Activated CD4-positive, alpha-beta T cell treated with anti-CD3 and anti-CD28 coated beads, Interleukin-2, amount 50 U/mL, for 1 hour (primary cell): Measurements from ENCODE around the gene PRRG1.
"Not testable (repeated sequence)": the region's sequence is repeated elsewhere in the genome, so short reads cannot be mapped to it uniquely, and the experiment has no call there.

ENCODE experiments used
- DNase-seq: peaks from one replicate; pipeline ENCODE4 v3.0.0-alpha.2; 2020

PRRG1 gene

DNA sequence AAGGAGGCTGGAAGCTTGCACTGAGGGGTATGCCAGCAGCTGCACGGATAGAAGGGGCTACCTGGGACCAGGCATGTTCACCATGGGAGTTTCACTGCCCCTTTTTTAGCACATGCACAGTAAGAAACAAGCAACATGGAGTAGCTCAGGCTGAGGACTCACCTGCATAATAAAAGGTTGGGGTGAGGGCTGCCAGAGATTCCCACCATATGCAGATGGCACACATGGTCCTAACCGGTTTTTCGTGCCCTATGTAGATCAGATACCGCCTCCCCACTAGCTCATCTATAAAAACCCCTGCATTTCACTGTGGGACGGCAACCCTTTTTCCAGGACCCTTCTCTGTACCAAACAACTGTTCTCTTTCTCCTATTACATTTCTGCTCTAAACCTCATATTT lies 125.3 kb downstream of the PRRG1 start:
- DNase-seq, result no peak

GRCh38 chrX:37476571-37477170 lies 127.5 kb downstream of the PRRG1 start:
- DNase-seq, result no peak

DNA sequence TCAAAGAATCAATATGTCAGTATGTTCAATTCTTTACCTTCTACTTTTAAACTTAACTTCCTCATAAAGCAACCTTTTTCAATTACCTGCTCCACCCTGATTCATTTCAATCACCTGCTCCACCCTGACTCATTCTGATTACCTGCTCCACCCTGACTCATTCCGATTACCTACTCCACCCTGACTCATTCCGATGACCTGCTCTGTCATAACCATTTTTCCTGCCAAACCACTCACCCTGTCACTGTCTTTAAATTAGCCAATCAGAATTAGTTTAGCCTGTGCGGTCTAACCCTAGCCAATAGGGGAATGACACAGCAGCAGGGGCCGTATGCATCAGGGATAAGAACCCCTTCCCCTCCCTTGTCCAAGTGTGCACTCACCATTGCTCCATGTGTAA lies 135.2 kb downstream of the PRRG1 start:
- not testable (repeated sequence) for DNase-seq

DNA sequence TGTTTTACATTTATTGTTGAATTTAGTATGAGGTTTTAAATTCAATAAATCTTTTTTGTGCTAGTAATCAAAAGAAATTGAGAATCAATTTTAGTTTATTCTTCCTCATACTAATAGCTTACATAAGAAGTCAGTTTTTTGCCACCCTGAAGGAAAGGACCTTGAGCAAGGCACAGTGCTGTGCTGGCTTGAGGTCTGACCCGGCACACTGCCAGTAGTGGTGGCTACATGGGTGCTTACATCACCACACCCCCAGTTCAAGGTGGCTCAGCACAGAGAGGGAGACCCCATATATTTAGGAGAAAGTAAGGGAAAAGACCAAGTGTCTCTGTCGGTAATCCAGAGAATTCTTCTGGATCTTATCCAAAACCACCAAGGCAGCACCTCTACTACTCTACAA lies 136.3 kb downstream of the PRRG1 start:
- no peak for DNase-seq

DNA sequence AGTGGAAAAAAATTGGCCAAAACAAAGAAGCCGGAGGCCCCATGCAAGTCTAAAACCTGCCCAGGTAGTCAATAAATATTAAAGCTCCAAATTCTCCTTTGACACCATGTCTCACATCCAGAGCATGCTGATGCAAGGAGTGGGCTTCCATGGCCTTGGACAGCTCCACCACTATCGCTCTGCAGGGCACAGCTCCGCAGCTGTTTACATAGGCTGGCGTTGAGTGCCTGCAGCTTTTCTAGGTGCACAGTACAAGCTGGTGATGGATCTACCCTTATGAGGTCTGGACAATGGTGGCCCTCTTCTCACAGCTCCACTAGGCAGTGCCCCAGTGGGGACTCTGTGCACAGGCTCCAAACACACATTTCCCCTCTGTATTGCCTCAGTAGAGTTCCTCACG lies 138.1 kb downstream of the PRRG1 start:
- DNase-seq, result no peak

DNA sequence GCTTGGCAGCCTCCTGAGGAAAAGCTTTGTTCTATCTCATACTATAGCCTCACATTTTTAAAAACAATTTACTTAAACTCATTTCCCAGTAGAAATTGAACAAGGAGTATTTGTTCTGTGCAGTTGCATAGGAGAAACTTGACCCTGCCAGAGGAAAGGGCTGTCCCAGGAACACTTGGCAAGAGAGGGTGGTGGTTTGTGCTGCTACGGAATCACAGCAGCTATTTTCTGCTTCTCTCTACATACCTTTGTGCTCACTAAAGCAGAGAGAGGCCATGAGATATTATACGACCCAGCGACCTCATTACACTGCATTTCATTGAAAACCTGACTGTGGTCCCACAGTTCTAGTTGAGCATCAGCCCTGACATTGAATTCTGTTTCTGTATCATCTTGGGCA lies 139.2 kb downstream of the PRRG1 start:
- no peak for DNase-seq

GRCh38 chrX:37491686-37492085 lies 142.5 kb downstream of the PRRG1 start:
- DNase-seq, result no peak

DNA sequence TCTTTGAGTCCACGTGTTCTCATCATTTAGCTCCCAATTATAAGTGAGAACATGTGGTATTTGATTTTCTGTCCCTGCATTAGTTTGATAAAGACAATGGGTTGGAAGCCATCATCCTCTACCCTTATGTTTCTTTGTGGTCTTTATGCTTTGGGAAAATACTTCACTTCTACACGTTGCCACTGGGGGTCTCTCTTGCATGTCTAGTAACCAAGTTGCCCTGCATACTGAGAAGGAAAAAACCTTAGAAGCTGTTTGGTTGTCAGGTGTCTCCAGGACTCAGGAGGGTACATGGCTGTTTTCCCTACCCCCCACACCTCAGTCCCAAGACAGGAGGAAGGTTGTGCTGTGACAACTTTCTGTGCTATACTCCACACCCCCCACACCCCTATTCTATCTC lies 146.6 kb downstream of the PRRG1 start:
- DNase-seq, result not testable (repeated sequence)

DNA sequence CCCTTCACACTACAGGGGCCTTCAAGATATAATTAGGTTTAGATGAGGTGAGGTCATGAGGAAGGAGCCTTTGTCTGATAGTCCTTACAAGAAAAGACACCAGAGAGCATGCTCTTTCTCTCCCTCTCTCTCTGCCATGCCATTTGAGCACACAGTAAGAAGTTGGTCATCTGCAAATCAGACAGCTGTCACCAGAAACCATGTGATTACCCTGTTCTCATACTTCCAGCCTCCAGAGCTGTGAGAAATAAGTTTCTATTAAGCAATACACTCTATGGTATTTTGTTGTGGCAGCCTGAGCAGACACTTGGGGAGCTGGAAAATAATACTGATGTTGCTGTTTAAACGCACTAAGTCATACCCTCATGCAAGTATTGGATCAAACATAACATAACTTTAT lies 148.0 kb downstream of the PRRG1 start:
- DNase-seq, result not testable (repeated sequence)

GRCh38 chrX:37498323-37498722 lies 149.2 kb downstream of the PRRG1 start:
- not testable (repeated sequence) for DNase-seq

- DNase-seq, result not testable (repeated sequence)
Observed at GRCh38 chrX:37499649-37500048, 150.5 kb downstream of the PRRG1 start.

- no peak for DNase-seq
Observed at GRCh38 chrX:37504991-37505390, 155.8 kb downstream of the PRRG1 start.
